Caco-2 (cell line): Measurements from ENCODE around the gene CUTC. TPM values are rescaled to one million over a fixed set of nuclear protein-coding genes. Genes with fewer than 3 reads are reported as not detected.
"Not testable (repeated sequence)": the region's sequence is repeated elsewhere in the genome, so short reads cannot be mapped to it uniquely, and the experiment has no call there.

Source experiments
- BruUV-seq: library from RNA; stranded (reverse); fragments of 400-500 nt; replicated peaks from 2 replicates; lab custom pipeline; 2021; lab: Mats Ljungman, UMichigan
- CTCF ChIA-PET: fragments of 300-600 bp; sonication (Branson Sonifier 250); formaldehyde crosslinking; loops from one replicate; lab custom pipeline; 2022; ENCODE audit warnings: antibody characterized with exemption; lab: Charles Lee
- POLR2A ChIA-PET: fragments of 300-600 bp; sonication (Branson Sonifier 250); formaldehyde crosslinking; loops from one replicate; lab custom pipeline; 2022; ENCODE audit warnings: antibody characterized with exemption; lab: Charles Lee
- DNase-seq, 2 experiments: peaks; one replicate each; pipeline versions ENCODE4 v3.0.0 to v3.0.0-alpha.2; 2020 to 2022
- H3K27me3 ChIP-seq: replicated peaks from 2 replicates; pipeline ENCODE4 v1.6.0; 2011; ENCODE audit warnings: low read length; ENCODE audit not compliant: control insufficient read depth, insufficient read depth
- H3K36me3 ChIP-seq: 2 replicates; pipeline ENCODE4 v1.5.1; 2011; ENCODE audit warnings: low read length; ENCODE audit not compliant: control insufficient read depth, insufficient read depth
- H3K4me1 ChIP-seq: fragments of 250-450 bp; sonication (Bioruptor Pico); 2 replicates; pipeline ENCODE4 v1.5.1; 2020; ENCODE audit warnings: mild to moderate bottlenecking
- H3K4me3 ChIP-seq: 2 replicates; pipeline ENCODE4 v1.5.1; 2011; ENCODE audit warnings: low read depth, mild to moderate bottlenecking, control low read depth, low read length
- H3K9me3 ChIP-seq: fragments of 250-450 bp; sonication (Bioruptor Pico); 2 replicates; pipeline ENCODE4 v1.5.1; 2020; ENCODE audit warnings: mild to moderate bottlenecking, moderate library complexity
- H3K27ac Mint-ChIP-seq: one replicate; pipeline ENCODE4 v1.8.0; 2022; ENCODE audit warnings: mixed read lengths; ENCODE audit not compliant: unreplicated experiment
- H3K27me3 Mint-ChIP-seq: one replicate; pipeline ENCODE4 v1.8.0; 2022; ENCODE audit warnings: mixed read lengths; ENCODE audit not compliant: insufficient read depth, unreplicated experiment
- H3K36me3 Mint-ChIP-seq: one replicate; pipeline ENCODE4 v1.8.0; 2022; ENCODE audit warnings: mild to moderate bottlenecking, mixed read lengths; ENCODE audit not compliant: insufficient read depth, unreplicated experiment
- H3K4me1 Mint-ChIP-seq: one replicate; pipeline ENCODE4 v1.8.0; 2022; ENCODE audit warnings: low read depth, mixed read lengths; ENCODE audit not compliant: unreplicated experiment
- H3K4me3 Mint-ChIP-seq: one replicate; pipeline ENCODE4 v1.8.0; 2022; ENCODE audit warnings: mild to moderate bottlenecking, moderate library complexity, mixed read lengths; ENCODE audit not compliant: unreplicated experiment
- H3K9me3 Mint-ChIP-seq: one replicate; pipeline ENCODE4 v1.8.0; 2022; ENCODE audit warnings: mixed read lengths; ENCODE audit not compliant: unreplicated experiment
- CTCF ChIP-seq, 2 experiments: fragments of 200-600 bp in 1 of 2; IDR thresholded peaks; 1 replicate in 1 of 2; 2 replicates in 1 of 2; pipeline versions ENCODE4 v1.5.1 to v1.8.0; 2011 to 2022; ENCODE audit warnings: antibody characterized with exemption in 1 of 2, control low read depth in 1 of 2, inconsistent platforms in 1 of 2, low read depth in 1 of 2, low read length in 1 of 2, mild to moderate bottlenecking in 1 of 2, moderate library complexity in 1 of 2; ENCODE audit not compliant: insufficient read depth in 1 of 2, severe bottlenecking in 1 of 2, unreplicated experiment in 1 of 2
- intact Hi-C: fragments of 100-400 bp; cut with micrococcal nuclease; formaldehyde crosslinking; loops from one replicate; pipeline ENCODE4 v1.10.0; 2022; ENCODE audit not compliant: unreplicated experiment
- total RNA-seq: library from RNA; stranded (reverse); gene quantifications from 2 replicates; pipeline ENCODE4 v1.2.3, GENCODE V29; 2022

CUTC gene
- total RNA-seq, 1 experiment from 2014 or later = 30.1 TPM

GRCh38 chr10:99731306-99732032, 565 bp upstream of the CUTC start:
- no peak for TF ChIP-seq CTCF (IDR thresholded peaks at IDR 0.05; ENCODE audit: insufficient read depth in 1 of 2, low read depth in 1 of 2, low read length in 1 of 2, severe bottlenecking in 1 of 2, unreplicated experiment in 1 of 2)
- H3K36me3 ChIP-seq = no peaks in the 10 kb centered on the region
- no peaks in the 10 kb centered on the region; the same call in 1 of the 2 replicates for H3K4me1 ChIP-seq
- peak overlapping the region; percentile 98 for H3K4me3 ChIP-seq
- intact Hi-C loops = loop anchor here (1.0 kb wide), 2 partner anchors 51 to 111 kb away; partner anchors contain the start of genes ABCC2 and SLC25A28
- H3K9me3 ChIP-seq = no peaks in the 10 kb centered on the region
- CTCF ChIA-PET = interaction anchor here (0.5 to 2.0 kb wide), 8 partner anchors 30 to 248 kb away, joined by 3 to 9 read pairs (median 5); partner anchors contain the start of genes ABCC2 and ENTPD7
- Mint-ChIP-seq H3K27me3 (no peaks in the 10 kb centered on the region), H3K4me1 (peaks cover 13% of the 10 kb centered on the region), H3K27ac (peak overlapping the region; percentile 97), H3K9me3 (no peaks in the 10 kb centered on the region), H3K4me3 (peak overlapping the region; percentile 96), H3K36me3 (peaks cover 59% of the 10 kb centered on the region)
- H3K27me3 ChIP-seq = no peaks in the 10 kb centered on the region
- DNase-seq = no peak
- BruUV-seq = TSS peak; percentile 83
- POLR2A ChIA-PET = interaction anchor here (0.7 to 2.0 kb wide), 9 partner anchors 9 to 370 kb away, joined by 3 to 27 read pairs (median 10); partner anchors contain the start of genes ABCC2, ENTPD7 and SLC25A28

- no peak for TF ChIP-seq CTCF (IDR thresholded peaks at IDR 0.05; ENCODE audit: insufficient read depth in 1 of 2, low read depth in 1 of 2, low read length in 1 of 2, severe bottlenecking in 1 of 2, unreplicated experiment in 1 of 2)
- no peaks in the 10 kb centered on the region for H3K9me3 Mint-ChIP-seq
- no peaks in the 10 kb centered on the region for H3K9me3 ChIP-seq
- peaks cover 57% of the 10 kb centered on the region for H3K36me3 Mint-ChIP-seq
- H3K4me3 ChIP-seq = peak overlapping the region; percentile 23
- peaks cover 13% of the 10 kb centered on the region for H3K4me1 Mint-ChIP-seq
- peak overlapping the region; percentile 96 for H3K4me3 Mint-ChIP-seq
- no TSS peak for BruUV-seq
- intact Hi-C loops = no loop called here
- POLR2A ChIA-PET = interaction anchor here (0.8 to 1.9 kb wide), 2 partner anchors 112 to 113 kb away, joined by 3 to 12 read pairs; partner anchors contain the start of gene SLC25A28
- no peaks in the 10 kb centered on the region; the same call in 1 of the 2 replicates for H3K4me1 ChIP-seq
- CTCF ChIA-PET = interaction anchor here (1.6 to 2.0 kb wide), 2 partner anchors 49 to 74 kb away, joined by 5 to 9 read pairs; partner anchors contain the start of genes ABCC2 and ENTPD7
- H3K27ac Mint-ChIP-seq = no peak overlapping the region
- no peaks in the 10 kb centered on the region for H3K27me3 ChIP-seq
- H3K36me3 ChIP-seq = no peaks in the 10 kb centered on the region; the same call in 1 of the 2 replicates
- DNase-seq = no peak
- H3K27me3 Mint-ChIP-seq = no peaks in the 10 kb centered on the region
Measured at GRCh38 chr10:99733366-99733765, 1.3 kb downstream of the CUTC start.

GRCh38 chr10:99734111-99734510, 2.1 kb downstream of the CUTC start:
- H3K4me3 Mint-ChIP-seq = peak overlapping the region; percentile 96
- intact Hi-C loops, H3K4me3 ChIP-seq, H3K27ac Mint-ChIP-seq, BruUV-seq, DNase-seq, H3K27me3 ChIP-seq, H3K27me3 Mint-ChIP-seq, H3K36me3 ChIP-seq, H3K9me3 Mint-ChIP-seq, H3K9me3 ChIP-seq, CTCF ChIA-PET, H3K4me1 ChIP-seq: not testable (repeated sequence)
- peaks cover 58% of the 10 kb centered on the region for H3K36me3 Mint-ChIP-seq
- POLR2A ChIA-PET = interaction anchor here (0.8 kb wide), 1 partner anchor 113 kb away, joined by 3 read pairs; no protein-coding TSS in a partner anchor
- H3K4me1 Mint-ChIP-seq = peaks cover 13% of the 10 kb centered on the region
